Stromal cell of bone marrow (primary cell): Measurements from ENCODE around the gene KCNH1.
A peak's percentile ranks its signal among the peaks of the same experiment; 100 is the strongest.

Experiments used
- DNase-seq: peaks from one replicate; pipeline ENCODE4 v3.0.0-alpha.2; 2012; ENCODE audit warnings: low read depth

Gene KCNH1

DNA sequence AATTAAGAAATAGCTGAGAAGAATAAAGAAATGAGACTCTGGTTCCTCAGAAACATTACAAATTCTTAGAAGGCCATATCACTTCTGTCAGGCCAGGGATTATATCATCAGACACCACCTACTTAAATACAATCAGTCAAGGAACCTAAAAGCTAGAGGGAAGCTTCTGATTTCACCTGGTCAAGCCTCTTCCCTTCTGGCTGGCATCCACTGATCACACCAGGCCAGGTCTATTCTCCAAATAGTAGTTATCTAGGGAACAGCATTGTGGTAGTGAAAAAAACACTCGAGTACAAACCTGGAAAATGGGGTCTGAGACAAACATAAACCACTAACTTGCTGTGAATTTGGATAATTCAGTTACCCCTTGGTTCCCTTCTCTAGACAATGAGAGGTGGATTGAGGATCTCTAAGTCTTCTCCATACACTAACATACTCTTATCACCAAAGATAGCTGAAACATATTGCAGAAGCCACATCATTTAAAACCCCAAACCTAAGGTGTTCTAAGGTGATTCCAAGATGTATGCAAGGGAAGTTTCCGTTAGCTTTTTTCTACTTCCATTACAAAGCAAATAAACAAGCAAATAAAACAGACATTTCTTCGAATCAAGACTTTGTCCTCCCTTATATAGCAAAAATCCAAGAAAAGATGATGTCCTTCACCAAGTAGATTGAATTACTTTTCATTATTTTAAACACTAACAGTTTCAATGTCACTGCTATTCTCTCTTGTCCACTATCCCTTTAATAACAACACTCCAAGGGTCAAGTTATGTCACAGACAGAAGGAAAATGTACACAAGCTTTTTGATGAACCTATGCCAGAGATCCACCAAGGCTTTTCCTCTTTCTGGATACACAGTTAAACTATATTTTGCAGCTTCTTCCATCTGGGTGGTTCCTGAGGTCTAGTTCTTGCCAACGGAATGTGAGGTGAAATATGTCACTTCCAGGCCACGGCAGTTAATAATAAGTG, 212.9 kb downstream of the KCNH1 start:
- no peak for DNase-seq

DNA sequence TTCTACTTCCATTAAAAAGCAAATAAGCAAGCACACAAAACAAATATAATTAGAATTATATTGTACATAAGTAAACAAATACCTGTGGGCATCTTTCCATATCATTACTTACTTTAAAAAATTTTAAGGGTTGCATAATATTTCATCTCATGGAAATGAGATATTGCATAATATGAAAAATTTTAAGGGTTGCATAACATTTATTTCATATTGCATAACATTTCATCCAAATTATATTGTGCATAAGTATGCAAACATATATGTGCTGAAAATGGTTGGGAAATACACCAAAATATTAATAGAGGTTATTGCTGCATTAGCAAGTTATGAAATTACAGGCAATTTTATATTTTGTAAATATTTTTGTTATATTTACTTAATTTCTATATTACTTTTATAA, 213.7 kb downstream of the KCNH1 start:
- DNase-seq: no peak

DNA sequence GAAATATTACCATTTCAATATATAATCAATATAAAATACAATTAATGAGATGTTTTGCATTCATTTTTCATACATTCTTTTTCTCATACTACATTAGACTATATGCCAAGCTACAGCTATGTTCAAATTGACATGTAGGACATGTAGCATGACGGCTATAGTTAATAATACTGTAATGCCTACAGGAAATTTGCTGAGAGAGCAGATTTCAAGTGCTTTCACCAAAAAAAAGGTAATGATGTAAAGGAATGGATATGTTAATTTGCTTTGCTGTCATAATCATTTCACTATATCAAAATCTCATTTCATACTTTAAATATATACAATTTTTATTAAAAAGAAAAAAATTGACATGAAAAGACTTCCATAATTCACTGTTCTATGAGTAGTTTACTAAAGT, 215.1 kb downstream of the KCNH1 start:
- no peak for DNase-seq

DNA sequence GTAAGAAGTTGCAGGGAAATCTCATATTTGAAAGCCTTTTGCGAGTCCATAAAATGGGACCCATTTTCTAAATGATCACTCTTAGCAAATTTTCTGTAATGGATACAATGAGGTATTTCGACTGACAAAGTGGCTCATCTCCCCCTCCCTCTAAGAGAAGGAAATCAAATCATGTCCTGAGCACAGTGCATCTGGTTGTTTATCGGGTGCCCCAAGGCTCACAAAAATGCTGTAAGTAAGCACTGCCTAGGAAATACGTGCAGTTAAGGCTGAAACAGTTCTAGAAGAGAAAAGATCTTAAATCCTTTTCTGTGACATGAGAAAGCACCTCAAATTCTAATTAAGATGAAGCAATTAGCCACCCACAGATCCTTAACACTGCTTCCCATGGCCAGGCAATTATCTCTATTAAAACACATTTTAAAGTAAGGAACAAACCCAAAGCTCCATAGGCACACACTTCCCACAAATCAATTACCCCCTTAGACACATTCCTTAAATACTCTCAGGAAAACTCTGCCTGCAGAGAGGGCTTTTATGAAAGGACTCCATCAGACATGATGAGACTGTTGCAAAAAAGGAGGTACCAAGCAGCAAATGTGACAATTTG, 216.3 kb downstream of the KCNH1 start:
- no peak for DNase-seq

DNA sequence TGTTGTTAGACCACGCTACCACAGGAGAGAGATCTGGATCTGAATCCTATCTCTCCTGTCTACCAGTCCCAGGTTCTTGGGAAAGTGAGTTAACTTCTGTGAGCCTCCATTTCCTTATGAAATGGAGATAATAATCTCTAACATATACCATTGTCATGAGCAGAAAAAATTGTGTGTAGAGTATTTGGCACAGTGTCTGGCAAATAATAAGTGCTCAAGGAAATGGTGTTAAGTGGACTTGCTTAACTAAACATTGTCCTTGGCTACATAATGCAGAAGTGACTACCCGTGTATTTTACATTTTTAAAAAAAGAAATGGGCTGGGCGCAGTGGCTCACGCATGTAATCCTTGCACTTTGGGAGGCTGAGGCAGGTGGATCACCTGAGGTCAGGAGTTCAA, 217.4 kb downstream of the KCNH1 start:
- no peak for DNase-seq

DNA sequence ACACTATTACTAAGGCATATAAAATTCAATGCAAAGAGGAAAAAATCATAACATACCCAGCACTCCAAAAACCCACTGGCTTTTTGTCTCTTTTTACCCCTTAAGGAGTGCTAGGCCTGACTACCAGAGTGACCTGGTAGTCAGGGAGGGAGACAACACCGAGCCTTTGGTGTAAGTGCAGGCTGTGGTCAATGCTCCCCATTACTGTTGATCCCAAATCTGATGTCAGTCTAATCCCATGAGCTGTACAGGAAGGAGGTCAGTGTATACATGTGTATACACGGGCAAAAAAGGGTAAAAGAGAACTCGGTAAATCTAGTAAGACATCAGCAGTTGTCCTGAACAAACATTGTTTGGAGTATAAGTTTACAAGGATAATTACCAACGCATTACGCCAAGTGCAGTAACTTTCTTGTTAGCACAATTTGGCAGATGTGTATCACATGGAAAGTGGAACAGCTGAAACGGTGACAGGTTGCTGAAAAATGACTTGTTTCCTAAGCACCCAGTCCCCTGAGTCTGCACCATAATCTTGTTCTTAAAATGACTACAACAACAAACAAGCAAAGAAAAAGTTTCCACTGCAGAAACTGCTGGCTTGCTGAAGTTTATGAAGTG, 217.9 kb downstream of the KCNH1 start:
- DNase-seq: no peak

DNA sequence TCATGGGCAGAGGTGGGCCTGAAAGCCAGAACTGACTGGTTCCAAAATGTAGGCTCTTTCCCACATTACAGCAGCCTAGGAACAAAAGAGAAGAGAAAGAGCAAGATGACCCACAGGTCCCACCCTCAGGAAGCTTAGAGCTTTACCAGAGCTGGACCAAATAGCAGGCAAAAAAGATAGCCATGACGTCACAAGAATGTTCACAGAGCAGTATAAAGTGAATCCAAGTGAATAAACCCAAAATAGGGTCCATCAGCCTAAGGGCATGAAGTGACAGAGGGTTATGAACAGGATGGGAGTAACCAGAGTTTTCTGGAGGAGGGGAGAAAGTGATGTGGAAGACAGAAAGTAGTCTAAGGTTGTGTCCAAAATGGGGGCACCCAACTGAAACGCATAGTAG, 221.2 kb downstream of the KCNH1 start:
- DNase-seq: no peak

DNA sequence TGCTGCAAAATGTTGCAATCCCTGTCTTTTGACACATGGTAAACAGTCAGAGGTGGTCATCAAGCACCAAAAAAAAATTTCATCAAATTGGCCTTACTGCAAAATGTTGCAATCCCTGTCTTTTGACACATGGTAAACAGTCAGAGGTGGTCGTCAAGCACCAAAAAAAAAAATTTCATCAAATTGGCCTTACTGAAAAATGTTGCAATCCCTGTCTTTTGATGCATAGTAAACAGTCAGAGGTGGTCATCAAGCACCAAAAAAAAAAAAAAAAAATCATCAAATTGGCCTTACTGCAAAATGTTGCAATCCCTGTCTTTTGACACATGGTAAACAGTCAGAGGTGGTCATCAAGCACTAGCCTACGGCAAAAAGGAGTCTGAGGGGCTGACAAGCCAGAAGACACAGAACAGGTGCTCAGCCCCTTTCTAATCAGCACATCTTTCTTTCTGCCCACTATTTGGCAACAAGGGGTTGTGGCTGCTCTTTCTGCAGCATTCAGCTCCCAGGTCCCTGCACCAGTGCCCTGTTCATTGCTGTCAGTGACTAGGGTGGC, 223.8 kb downstream of the KCNH1 start:
- DNase-seq: no peak

DNA sequence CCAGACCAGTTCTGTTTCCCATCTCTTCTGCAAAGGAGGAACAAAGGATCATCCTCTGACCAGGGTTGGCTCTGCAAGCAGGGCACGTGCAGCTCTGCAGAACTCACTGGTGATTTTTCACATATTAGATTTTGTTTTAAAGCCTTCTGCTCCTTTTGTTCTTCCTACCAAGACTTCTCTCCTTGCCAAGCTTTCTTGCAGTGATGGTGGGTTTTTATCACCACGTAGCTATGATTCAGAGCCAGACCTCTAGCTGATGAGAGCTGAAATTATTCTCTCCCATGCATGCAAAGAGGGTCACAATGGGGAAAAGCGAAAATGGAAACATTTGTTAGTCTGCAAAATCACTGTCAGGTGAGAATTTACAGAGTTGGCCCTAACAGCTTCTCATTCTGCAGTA, 225.2 kb downstream of the KCNH1 start:
- DNase-seq: no peak

DNA sequence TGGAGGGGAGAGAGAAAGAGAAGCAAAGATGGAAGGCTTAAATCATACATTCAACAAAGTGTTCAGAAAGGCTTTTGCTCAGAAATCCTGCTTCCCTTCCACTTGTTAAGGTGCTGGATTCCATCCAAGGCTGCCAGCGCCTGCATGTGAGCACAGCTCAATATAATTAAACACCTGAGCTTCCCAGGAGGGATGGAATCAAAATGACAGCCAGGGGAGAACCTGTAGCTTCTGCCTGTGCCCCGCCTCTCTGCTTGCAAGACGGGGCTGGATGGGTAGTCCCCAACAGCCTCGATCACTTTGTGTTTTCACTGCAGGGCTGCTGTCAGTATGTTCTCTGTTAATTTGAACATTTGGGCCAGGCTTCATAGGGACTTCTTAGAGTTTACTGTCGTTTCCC, 225.7 kb downstream of the KCNH1 start:
- no peak for DNase-seq

DNA sequence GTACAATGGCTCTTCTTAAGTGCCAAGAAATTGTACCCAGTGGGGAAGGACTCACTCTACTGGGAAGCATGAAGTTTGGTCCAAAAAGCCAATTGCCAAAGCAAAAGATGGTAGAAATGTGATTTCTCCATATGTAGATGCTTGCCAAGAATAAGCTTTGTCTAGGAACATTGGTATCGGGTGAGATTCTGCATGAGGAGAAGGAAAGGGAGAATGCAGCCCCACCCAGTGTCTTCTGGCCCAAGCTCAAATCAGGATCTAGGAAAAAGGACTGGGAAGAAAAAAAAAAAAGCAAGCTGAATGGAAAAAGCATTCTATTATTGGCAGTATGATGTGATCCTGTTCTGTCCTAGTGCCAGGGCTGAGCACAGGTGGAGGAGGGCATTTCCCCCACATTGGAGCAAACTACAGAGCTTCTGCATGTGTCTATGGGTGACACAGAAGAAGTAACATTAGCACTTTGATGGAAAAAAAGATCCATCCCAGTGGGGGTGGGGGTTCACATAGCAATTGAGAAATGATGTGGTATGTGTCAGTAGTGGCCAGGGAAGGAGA, 226.6 kb downstream of the KCNH1 start:
- DNase-seq: no peak

DNA sequence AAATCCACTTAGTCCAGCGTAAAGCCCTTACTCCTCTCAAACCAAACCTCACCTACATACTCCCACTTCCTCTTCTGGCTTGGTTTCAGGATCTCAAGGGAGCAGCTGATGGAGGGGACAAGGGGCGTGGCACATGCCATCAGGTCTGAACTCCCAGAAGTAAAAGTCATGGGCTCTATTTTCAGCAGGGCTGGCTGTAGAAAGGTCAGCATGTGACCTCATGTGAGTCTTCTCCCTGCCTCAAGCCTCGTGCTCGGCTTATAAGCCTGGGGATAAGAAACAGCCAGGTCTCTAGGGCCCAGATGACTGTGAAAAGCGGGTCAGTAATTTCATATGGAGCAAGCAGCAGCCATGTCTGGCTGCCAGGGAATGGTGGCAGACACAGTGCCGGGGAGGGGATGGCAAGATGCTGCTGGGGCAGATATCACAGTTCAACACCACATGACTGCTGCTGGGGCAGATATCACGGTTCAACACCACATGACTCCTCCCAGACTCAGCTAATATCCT, 227.9 kb downstream of the KCNH1 start:
- no peak for DNase-seq

DNA sequence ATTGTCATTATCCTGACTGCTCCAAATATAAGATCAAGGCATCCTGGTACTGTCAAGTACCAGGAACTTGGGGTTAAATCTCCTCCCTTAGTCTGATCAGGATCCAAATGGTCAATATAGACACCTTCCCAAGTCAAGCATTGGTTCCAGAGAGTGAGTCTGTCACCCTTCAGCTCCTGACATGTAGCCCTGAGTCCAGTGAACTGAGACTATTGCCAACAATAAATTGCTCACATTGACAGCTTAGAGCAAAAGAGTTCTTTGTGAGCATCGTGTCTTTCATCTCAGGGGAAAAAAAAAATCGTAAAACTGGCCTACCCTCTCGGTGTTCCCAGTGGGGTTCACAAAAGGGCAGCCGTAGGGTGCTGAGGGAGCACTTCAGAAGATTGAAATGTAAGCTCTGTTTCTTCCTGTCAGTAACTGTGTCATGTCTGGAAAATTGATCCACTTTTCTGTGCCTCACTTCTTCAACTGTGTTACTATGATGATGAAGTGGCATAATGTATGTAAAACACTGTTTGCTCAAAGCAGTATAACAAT, 228.5 kb downstream of the KCNH1 start:
- no peak for DNase-seq

DNA sequence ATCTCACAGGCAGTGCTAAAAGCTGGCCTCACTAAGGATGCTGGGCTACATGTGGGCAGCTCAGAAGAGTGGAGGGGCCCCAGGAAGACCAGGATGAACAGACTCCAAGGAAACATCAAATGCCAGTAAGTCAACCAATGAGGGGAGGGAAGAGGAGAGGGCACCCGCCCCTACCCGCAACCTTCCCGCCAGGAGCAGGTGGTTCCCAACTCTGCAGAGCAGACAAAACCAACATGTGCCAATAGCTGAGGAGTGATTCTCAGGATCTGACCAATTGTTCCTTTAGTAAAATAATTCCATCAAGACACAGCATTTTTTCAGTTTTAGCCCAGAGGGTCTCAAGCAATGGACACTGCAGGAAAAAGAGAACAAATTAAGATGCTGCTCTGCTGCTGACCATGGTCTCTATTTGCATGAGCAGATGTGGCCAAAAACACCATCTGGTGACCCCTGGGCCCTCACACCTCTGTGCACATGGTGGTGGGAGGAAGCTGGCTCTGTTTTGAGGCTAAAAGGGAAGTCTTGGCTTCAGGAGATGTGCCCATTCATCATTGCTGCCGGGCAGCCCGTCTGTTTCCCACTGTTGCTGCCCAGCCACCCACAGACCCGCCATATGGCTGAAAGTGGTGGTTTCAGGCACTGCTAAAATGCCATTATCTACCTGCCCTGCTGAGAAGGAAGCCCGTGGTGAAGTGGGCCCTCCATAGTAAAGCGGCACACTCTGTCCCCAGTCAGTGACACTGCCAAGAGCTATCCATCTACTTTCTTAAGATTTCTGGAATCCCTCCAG, 231.8 kb downstream of the KCNH1 start:
- no peak for DNase-seq

DNA sequence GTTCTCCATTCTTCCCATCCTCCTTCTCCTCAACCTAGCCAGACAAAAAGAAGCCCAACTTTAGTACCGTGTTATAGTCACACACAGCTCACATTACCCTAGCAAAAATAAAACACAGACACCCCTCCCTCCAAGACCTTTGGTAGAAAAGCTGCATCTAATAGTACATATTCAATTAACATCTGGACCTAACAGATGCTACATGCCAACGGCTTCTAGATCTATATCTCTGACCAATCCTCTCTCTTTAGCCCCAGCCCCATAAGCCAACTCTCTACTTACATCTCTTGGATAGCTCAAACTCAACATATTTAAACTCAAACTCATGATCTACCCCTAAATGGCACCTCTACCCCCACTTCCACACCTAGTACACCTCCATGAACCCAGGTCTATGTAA, 233.1 kb downstream of the KCNH1 start:
- no peak for DNase-seq

DNA sequence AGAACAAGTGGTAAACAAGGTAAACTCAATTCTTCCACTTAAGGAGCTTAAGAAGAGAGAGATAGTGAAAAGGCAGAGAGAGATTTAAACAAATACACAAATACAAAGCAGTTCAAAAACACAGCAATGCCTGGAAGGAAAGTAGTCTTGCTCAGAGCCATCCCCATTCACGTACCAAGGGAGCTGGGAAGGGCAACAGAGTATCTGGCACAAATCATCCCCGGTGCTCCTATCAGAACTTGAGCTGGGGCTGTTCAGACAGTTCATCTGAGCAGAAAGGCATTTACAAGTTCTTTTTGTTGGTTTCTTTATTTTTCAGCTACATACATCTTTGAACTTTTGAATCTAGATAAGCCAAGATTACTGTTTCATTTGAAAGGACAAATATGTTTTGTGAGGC, 233.9 kb downstream of the KCNH1 start:
- DNase-seq: no peak

DNA sequence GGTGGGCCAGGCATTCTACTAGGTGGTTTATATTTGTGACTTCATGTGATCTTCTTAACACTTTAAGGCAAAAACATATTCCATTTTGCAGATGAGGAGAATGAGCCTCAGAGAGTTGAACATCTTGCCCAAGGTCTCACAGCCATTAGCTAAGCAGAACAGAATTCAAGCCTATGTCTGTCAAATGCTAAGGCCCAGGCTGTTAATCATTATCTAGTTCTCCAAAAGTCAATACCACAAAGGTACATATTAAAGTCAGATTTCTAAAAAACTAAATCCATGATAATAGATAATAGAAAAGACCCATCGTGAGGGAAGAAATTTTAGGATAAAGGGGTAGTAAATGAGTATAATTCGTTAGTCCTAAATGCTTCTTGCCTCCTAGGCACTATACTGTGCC, 234.3 kb downstream of the KCNH1 start:
- no peak for DNase-seq

DNA sequence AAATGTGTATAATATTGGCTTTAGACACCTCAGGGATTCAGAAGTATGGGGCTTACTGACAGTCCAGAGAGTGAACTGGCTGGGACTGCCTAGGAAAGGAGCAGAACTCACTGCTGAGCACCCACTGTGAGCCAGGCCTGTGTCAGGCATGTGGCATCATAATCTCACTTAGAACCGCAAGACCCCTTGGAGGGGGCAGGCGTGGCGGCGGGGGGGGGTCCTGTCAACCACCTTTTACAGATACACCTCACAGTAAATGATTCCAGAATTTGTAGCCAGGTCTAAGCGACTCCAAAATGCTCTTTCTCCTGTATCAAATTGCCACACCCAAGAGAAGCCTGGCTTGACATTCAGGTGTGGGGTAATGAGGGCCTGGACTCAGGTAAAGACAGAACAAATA, 235.5 kb downstream of the KCNH1 start:
- no peak for DNase-seq

DNA sequence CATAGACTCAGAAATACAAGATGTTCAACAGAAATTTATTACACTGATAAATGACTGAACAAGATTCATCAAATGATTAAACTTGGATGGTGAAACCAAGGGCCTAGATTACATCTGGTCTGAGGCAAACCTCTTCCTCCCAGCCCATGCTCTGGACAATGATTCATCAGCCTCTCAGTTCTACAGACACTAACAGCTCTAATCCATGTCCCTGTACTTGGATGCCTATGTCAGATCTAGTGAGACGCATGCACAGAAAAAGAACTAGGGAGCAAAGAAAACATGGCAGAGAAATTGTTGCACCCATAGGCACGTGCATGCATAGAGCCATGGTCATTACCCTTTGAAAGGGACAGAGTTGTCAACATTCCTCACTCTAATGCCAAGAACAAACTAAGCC, 250.1 kb downstream of the KCNH1 start:
- DNase-seq: peak; percentile 64

DNA sequence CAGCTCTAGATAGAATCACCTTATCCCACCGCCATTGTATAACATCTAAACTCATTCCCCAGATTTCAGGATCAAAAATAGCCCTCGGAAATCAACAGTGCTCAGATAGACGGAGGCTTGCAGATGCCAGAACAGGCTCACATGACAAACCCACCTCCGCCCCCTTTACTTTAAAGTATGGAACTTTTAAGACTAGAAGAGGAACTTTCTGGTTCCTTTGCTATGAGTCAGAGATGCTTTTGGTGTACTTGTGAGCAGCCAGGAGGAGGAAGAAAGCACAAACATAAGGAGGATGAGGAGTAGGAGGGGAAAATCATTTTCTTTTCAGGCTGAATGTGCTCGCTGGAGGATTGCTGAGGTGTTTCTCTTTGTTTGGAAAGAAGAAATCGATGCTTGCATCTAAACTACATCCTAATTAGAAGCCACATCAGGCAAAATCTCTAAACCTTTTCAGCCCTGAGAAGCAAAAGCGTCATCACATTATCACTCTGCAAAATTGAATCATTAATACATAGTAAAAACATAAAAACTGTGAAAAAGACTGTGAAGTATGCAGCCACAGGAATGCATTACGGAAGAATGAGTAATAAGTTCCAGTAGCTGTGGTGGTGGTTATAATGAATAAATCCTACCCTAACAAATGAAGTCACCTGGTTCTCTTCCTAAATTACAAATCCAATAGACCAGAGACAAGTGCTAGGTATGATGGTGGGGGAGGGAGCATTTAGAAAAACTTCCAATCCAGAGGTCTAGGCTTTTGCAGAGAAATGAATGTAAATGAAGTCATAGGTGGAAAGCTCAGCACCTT, 251.3 kb downstream of the KCNH1 start:
- DNase-seq: peak; percentile 58
